Brain pericyte (primary cell): ENCODE data around the gene SH3RF1.

ENCODE experiments used
- DNase-seq: peaks from one replicate; pipeline ENCODE4 v3.0.0-alpha.2; 2012; ENCODE audit warnings: low read depth, low spot score

Gene SH3RF1

GRCh38 chr4:169275180-169275579 is 4.4 kb upstream of the SH3RF1 start:
- no peak for DNase-seq

GRCh38 chr4:169274033-169274432 is 3.3 kb upstream of the SH3RF1 start:
- DNase-seq: no peak

- no peak for DNase-seq
Observed at GRCh38 chr4:169272265-169272886, 1.6 kb upstream of the SH3RF1 start.

- DNase-seq: no peak
Observed at GRCh38 chr4:169271692-169272007, 894 bp upstream of the SH3RF1 start.

- no peak for DNase-seq
Observed at GRCh38 chr4:169269916-169270809, 593 bp downstream of the SH3RF1 start.

GRCh38 chr4:169268951-169269760 is 1.6 kb downstream of the SH3RF1 start:
- DNase-seq: no peak

GRCh38 chr4:169267070-169267469 is 3.7 kb downstream of the SH3RF1 start:
- DNase-seq: no peak

- no peak for DNase-seq
Observed at GRCh38 chr4:169266661-169267060, 4.1 kb downstream of the SH3RF1 start.

- no peak for DNase-seq
Observed at GRCh38 chr4:169266081-169266480, 4.7 kb downstream of the SH3RF1 start.

GRCh38 chr4:169263791-169264392 is 6.9 kb downstream of the SH3RF1 start:
- no peak for DNase-seq

- DNase-seq: no peak
Observed at GRCh38 chr4:169260217-169260866, 10.4 kb downstream of the SH3RF1 start.

- no peak for DNase-seq
Observed at GRCh38 chr4:169259271-169259670, 11.5 kb downstream of the SH3RF1 start.

GRCh38 chr4:169258141-169258540 is 12.6 kb downstream of the SH3RF1 start:
- DNase-seq: no peak

GRCh38 chr4:169256856-169257761 is 13.6 kb downstream of the SH3RF1 start:
- DNase-seq: no peak

- no peak for DNase-seq
Observed at GRCh38 chr4:169256101-169256612, 14.6 kb downstream of the SH3RF1 start.

GRCh38 chr4:169254546-169254983 is 16.2 kb downstream of the SH3RF1 start:
- no peak for DNase-seq

GRCh38 chr4:169253904-169254303 is 16.9 kb downstream of the SH3RF1 start:
- no peak for DNase-seq

- no peak for DNase-seq
Observed at GRCh38 chr4:169253113-169253671, 17.6 kb downstream of the SH3RF1 start.

- no peak for DNase-seq
Observed at GRCh38 chr4:169252339-169253112, 18.2 kb downstream of the SH3RF1 start.
